H1 (cell line): ENCODE data around the gene TPM1.

Experiments used
- BACH1 ChIP-seq: IDR thresholded peaks from 2 replicates; pipeline ENCODE4 v1.6.1; 2012; ENCODE audit warnings: low read length, improper control_type of control experiment
- EP300 ChIP-seq, 2 experiments: IDR thresholded peaks; 1 replicate in 1 of 2; 2 replicates in 1 of 2; pipeline ENCODE4 v1.6.1; 2011 to 2012; ENCODE audit warnings: low read depth in 2 of 2, low read length in 2 of 2, mild to moderate bottlenecking in 2 of 2, borderline replicate concordance in 1 of 2, inconsistent platforms in 1 of 2, moderate library complexity in 1 of 2
- EZH2 ChIP-seq: fragments of 200-600 bp; sonication (generic); IDR thresholded peaks from 2 replicates; pipeline ENCODE4 v1.7.1; 2012; ENCODE audit warnings: low read depth, mild to moderate bottlenecking, moderate library complexity, low read length, inconsistent platforms; ENCODE audit not compliant: severe bottlenecking
- FOSL1 ChIP-seq: IDR thresholded peaks from 2 replicates; pipeline ENCODE4 v1.6.1; 2011; ENCODE audit warnings: mild to moderate bottlenecking, low read depth, low read length, moderate library complexity; ENCODE audit not compliant: insufficient read depth
- GABPA ChIP-seq: IDR thresholded peaks from 2 replicates; pipeline ENCODE4 v1.6.1; 2011; ENCODE audit warnings: mild to moderate bottlenecking, low read length, moderate library complexity, borderline replicate concordance; ENCODE audit not compliant: insufficient read depth
- MAFK ChIP-seq: IDR thresholded peaks from 2 replicates; pipeline ENCODE4 v1.6.1; 2012; ENCODE audit warnings: low read depth, mild to moderate bottlenecking, improper control_type of control experiment, low read length
- NANOG ChIP-seq: IDR thresholded peaks from 2 replicates; pipeline ENCODE4 v1.6.1; 2011; ENCODE audit warnings: low read length, low read depth, mild to moderate bottlenecking, inconsistent platforms; ENCODE audit not compliant: insufficient read depth, poor library complexity, severe bottlenecking
- POLR2A ChIP-seq, 2 experiments: IDR thresholded peaks; 1 replicate in 1 of 2; 2 replicates in 1 of 2; pipeline ENCODE4 v1.6.1; 2011; ENCODE audit warnings: low read depth in 2 of 2, low read length in 2 of 2, mild to moderate bottlenecking in 2 of 2; ENCODE audit errors: control extremely low read depth in 1 of 2
- POLR2AphosphoS5 ChIP-seq: IDR thresholded peaks from 2 replicates; pipeline ENCODE4 v1.6.1; 2011; ENCODE audit warnings: low read depth, low read length
- RAD21 ChIP-seq, 2 experiments: IDR thresholded peaks in 1 of 2; conservative IDR thresholded peaks in 1 of 2; 2 replicates each; pipeline ENCODE4 v1.6.1; 2011; ENCODE audit warnings: low read depth in 2 of 2, low read length in 2 of 2, improper control_type of control experiment in 1 of 2, inconsistent platforms in 1 of 2, mild to moderate bottlenecking in 1 of 2, moderate library complexity in 1 of 2
- SP4 ChIP-seq: IDR thresholded peaks from 2 replicates; pipeline ENCODE4 v1.6.1; 2012; ENCODE audit warnings: low read length, inconsistent platforms
- TAF1 ChIP-seq: IDR thresholded peaks from 2 replicates; pipeline ENCODE4 v1.6.1; 2011; ENCODE audit warnings: mild to moderate bottlenecking, low read depth, low read length
- TF ChIP-seq, protein P1 (sequence below), 3 experiments: IDR thresholded peaks; 1 replicate in 2 of 3; 2 replicates in 1 of 3; pipeline versions ENCODE4 v1.5.1 to v1.6.1; 2011; ENCODE audit warnings: low read length in 3 of 3, mild to moderate bottlenecking in 3 of 3, inconsistent platforms in 2 of 3, low read depth in 1 of 3, moderate library complexity in 1 of 3; ENCODE audit not compliant: insufficient read depth in 1 of 3; ENCODE audit errors: control extremely low read depth in 1 of 3
- TF ChIP-seq, protein P2 (sequence below): IDR thresholded peaks from 2 replicates; pipeline ENCODE4 v1.6.1; 2012; ENCODE audit warnings: inconsistent platforms

GRCh38 chr15:63111481-63111880, 68.9 kb downstream of the TPM1 start:
- TF ChIP-seq, protein P1, sequence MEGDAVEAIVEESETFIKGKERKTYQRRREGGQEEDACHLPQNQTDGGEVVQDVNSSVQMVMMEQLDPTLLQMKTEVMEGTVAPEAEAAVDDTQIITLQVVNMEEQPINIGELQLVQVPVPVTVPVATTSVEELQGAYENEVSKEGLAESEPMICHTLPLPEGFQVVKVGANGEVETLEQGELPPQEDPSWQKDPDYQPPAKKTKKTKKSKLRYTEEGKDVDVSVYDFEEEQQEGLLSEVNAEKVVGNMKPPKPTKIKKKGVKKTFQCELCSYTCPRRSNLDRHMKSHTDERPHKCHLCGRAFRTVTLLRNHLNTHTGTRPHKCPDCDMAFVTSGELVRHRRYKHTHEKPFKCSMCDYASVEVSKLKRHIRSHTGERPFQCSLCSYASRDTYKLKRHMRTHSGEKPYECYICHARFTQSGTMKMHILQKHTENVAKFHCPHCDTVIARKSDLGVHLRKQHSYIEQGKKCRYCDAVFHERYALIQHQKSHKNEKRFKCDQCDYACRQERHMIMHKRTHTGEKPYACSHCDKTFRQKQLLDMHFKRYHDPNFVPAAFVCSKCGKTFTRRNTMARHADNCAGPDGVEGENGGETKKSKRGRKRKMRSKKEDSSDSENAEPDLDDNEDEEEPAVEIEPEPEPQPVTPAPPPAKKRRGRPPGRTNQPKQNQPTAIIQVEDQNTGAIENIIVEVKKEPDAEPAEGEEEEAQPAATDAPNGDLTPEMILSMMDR (IDR thresholded peaks at IDR 0.05; ENCODE audit: control extremely low read depth in 1 of 3, insufficient read depth in 1 of 3, low read depth in 1 of 3, low read length in 3 of 3): no peak
- TF ChIP-seq POLR2AphosphoS5 (no peak), POLR2A (IDR thresholded peaks at IDR 0.05; ENCODE audit: control extremely low read depth in 1 of 2, low read depth in 2 of 2, low read length in 2 of 2) (no peak), GABPA (no peak), NANOG (no peak), FOSL1 (no peak), MAFK (no peak), EZH2 (no peak), EP300 (IDR thresholded peaks at IDR 0.05; ENCODE audit: borderline replicate concordance in 1 of 2, low read depth in 2 of 2, low read length in 2 of 2) (no peak), RAD21 (IDR thresholded peaks at IDR 0.05 in 1 of 2, conservative IDR thresholded peaks at IDR 0.05 in 1 of 2; ENCODE audit: low read depth in 2 of 2, low read length in 2 of 2) (no peak), SP4 (no peak), BACH1 (no peak), TAF1 (no peak)
- TF ChIP-seq, protein P2, sequence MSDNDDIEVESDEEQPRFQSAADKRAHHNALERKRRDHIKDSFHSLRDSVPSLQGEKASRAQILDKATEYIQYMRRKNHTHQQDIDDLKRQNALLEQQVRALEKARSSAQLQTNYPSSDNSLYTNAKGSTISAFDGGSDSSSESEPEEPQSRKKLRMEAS: no peak
